ENCODE data around the gene SEMA5A.

The SEMA5A gene

GRCh38 chr5:9284272-9284671 is 261.6 kb downstream of the SEMA5A start:
- no peak for TF ChIP-seq CTCF (IDR thresholded peaks at IDR 0.05)
- Histone ChIP-seq H3K27me3 (no peaks in the 10 kb centered on the region), H3K27ac (no peak overlapping the region), H3K4me1 (ENCODE audit: control insufficient read depth in 1 of 2, insufficient read depth in 1 of 2, low read depth in 1 of 2, low read length in 1 of 2) (no peaks in the 10 kb centered on the region), H3K36me3 (no peaks in the 10 kb centered on the region), H3K4me3 (ENCODE audit: low read depth in 1 of 2, low read length in 1 of 2) (no peak overlapping the region), H3K9me3 (no peaks in the 10 kb centered on the region)

GRCh38 chr5:9283473-9283872 is 262.4 kb downstream of the SEMA5A start:
- TF ChIP-seq CTCF (IDR thresholded peaks at IDR 0.05), result no peak
- H3K4me3 ChIP-seq (ENCODE audit: low read depth in 1 of 2, low read length in 1 of 2), result no peak overlapping the region
- no peaks in the 10 kb centered on the region for H3K9me3 ChIP-seq
- H3K36me3 ChIP-seq, result no peaks in the 10 kb centered on the region
- no peaks in the 10 kb centered on the region for H3K4me1 ChIP-seq (ENCODE audit: control insufficient read depth in 1 of 2, insufficient read depth in 1 of 2, low read depth in 1 of 2, low read length in 1 of 2)
- no peak overlapping the region for H3K27ac ChIP-seq
- no peaks in the 10 kb centered on the region for H3K27me3 ChIP-seq

- TF ChIP-seq CTCF (IDR thresholded peaks at IDR 0.05), result no peak
- Histone ChIP-seq H3K27ac (no peak overlapping the region), H3K4me3 (ENCODE audit: low read depth in 1 of 2, low read length in 1 of 2) (no peak overlapping the region)
These were observed 262.9 kb downstream of the SEMA5A start for GRCh38 chr5:9283021-9283420.

GRCh38 chr5:9282211-9282610 is 263.7 kb downstream of the SEMA5A start:
- Histone ChIP-seq H3K4me3 (ENCODE audit: low read depth in 1 of 2, low read length in 1 of 2) (no peak overlapping the region), H3K9me3 (no peaks in the 10 kb centered on the region), H3K4me1 (ENCODE audit: control insufficient read depth in 1 of 2, insufficient read depth in 1 of 2, low read depth in 1 of 2, low read length in 1 of 2) (no peaks in the 10 kb centered on the region), H3K27ac (no peak overlapping the region), H3K27me3 (no peaks in the 10 kb centered on the region), H3K36me3 (no peaks in the 10 kb centered on the region)
- TF ChIP-seq CTCF (IDR thresholded peaks at IDR 0.05), result no peak

More at GRCh38 chr5:9283021-9283420, 262.9 kb downstream of the SEMA5A start:
- Histone ChIP-seq H3K4me1 (ENCODE audit: control insufficient read depth in 1 of 2, insufficient read depth in 1 of 2, low read depth in 1 of 2, low read length in 1 of 2) (no peaks in the 10 kb centered on the region), H3K9me3 (no peaks in the 10 kb centered on the region), H3K36me3 (no peaks in the 10 kb centered on the region), H3K27me3 (no peaks in the 10 kb centered on the region)

GRCh38 chr5:9279774-9280173 is 266.1 kb downstream of the SEMA5A start:
- Histone ChIP-seq H3K27ac (no peak overlapping the region), H3K4me1 (ENCODE audit: control insufficient read depth in 1 of 2, insufficient read depth in 1 of 2, low read depth in 1 of 2, low read length in 1 of 2) (no peaks in the 10 kb centered on the region), H3K9me3 (no peaks in the 10 kb centered on the region), H3K27me3 (no peaks in the 10 kb centered on the region), H3K36me3 (no peaks in the 10 kb centered on the region), H3K4me3 (ENCODE audit: low read depth in 1 of 2, low read length in 1 of 2) (no peak overlapping the region)
- TF ChIP-seq CTCF (IDR thresholded peaks at IDR 0.05), result no peak

Measured in neutrophil (primary cell).